ENCODE results near the gene KNDC1.

- TF ChIP-seq CTCF (IDR thresholded peaks at IDR 0.05; ENCODE audit: low read length) (no peak), EZH2 (IDR thresholded peaks at IDR 0.05; ENCODE audit: borderline replicate concordance, low read length) (no peak)
Observed at GRCh38 chr10:133243593-133243992, 83.6 kb downstream of the KNDC1 start.
